Cerebellar nuclear complex (tissue), 1 donor: ENCODE measurements around the gene PKN2.
"Not testable (repeated sequence)": the region's sequence is repeated elsewhere in the genome, so short reads cannot be mapped to it uniquely, and the experiment has no call there.

Experiments
- DNase-seq, 2 experiments: peaks; one replicate each; lab custom pipeline; 2025; lab: John Stamatoyannopoulos, UW

Gene PKN2

DNA sequence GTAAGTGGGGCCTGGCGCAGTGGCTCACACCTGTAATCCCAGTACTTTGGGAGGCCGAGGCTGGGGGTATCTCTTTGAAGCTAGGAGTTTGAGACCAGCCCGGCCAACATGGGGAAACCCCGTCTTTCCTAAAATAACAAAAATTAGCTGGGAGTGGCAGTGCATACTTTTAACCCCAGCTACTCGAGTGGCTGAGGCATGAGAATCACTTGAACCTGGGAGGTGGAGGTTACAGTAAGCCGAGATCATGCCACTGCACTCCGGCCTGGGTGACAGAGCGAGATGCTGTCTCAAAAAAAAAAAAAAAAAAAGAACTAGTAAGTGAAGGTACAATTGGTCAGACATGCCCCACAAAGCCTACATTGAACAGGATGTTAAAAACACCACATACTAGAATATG, 196.6 kb downstream of the PKN2 start:
- DNase-seq: not testable (repeated sequence)

DNA sequence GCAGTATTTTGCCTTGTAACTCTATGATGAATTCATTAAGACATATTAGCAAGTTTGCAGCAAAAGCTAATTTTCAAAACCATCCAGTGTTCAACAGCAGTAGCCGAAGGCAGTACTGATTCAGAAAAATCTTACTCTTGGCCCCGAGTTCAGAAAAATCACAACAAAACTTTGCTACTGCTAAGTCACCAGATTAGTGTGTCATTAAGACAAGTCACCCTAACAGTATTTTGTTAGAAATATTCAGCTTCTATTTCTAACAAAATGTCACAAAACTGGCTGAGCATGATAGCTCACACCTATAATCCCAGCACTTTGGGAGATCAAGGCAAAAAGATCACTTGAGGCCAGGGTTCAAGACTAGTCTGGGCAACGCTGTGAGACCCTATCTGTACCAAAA, 199.1 kb downstream of the PKN2 start:
- no peak for DNase-seq
